ENCODE measurements around the gene HTT.

DNA sequence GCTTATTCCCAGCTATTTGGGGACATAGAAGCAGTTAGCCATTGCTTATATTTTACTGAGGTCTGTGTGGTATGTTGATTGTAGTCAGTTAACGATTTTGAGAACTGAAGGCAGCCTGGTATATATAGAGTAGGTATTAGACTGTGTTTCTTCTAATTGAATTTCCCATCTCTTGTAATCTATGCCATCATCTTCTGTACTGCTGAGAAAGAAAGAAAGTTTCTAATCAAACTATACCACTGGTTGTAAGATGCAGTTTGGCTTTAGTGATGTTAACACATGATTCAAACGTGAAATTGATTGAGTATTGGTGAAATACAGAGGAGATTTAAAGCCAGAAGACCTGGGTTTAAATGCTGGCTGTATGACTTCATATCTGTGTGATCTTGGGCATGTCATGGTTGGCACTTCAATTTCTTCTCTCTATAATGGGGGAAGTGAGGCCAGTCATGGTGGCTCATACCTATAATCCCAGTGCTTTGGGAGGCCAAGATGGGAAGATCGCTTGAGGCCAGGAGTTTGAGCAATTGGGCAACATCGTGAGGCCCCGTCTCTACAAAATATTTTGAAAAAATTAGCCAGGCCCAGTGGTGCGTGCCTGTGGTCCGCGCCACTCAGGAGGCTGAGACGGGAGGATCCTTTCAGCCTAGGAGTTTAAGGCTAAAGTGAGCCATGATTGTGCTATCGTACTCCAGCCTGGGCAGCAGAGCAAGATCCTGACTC lies 11.6 kb downstream of the HTT start:
- TF ChIP-seq, protein P1, sequence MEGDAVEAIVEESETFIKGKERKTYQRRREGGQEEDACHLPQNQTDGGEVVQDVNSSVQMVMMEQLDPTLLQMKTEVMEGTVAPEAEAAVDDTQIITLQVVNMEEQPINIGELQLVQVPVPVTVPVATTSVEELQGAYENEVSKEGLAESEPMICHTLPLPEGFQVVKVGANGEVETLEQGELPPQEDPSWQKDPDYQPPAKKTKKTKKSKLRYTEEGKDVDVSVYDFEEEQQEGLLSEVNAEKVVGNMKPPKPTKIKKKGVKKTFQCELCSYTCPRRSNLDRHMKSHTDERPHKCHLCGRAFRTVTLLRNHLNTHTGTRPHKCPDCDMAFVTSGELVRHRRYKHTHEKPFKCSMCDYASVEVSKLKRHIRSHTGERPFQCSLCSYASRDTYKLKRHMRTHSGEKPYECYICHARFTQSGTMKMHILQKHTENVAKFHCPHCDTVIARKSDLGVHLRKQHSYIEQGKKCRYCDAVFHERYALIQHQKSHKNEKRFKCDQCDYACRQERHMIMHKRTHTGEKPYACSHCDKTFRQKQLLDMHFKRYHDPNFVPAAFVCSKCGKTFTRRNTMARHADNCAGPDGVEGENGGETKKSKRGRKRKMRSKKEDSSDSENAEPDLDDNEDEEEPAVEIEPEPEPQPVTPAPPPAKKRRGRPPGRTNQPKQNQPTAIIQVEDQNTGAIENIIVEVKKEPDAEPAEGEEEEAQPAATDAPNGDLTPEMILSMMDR (IDR thresholded peaks at IDR 0.05; ENCODE audit: low read depth, low read length, poor library complexity, severe bottlenecking), result no peak
- TF ChIP-seq EZH2phosphoT487 (IDR thresholded peaks at IDR 0.05; ENCODE audit: borderline replicate concordance, low read length), result no peak
